Measurements from ENCODE around the gene GSTO2. TPM values are rescaled to one million over a fixed set of nuclear protein-coding genes. Genes with fewer than 3 reads are reported as not detected.
A peak's percentile ranks its signal among the peaks of the same experiment; 100 is the strongest.

GSTO2 gene
- total RNA-seq, 2 experiments from 2014 or later, result 1.6 TPM

DNA sequence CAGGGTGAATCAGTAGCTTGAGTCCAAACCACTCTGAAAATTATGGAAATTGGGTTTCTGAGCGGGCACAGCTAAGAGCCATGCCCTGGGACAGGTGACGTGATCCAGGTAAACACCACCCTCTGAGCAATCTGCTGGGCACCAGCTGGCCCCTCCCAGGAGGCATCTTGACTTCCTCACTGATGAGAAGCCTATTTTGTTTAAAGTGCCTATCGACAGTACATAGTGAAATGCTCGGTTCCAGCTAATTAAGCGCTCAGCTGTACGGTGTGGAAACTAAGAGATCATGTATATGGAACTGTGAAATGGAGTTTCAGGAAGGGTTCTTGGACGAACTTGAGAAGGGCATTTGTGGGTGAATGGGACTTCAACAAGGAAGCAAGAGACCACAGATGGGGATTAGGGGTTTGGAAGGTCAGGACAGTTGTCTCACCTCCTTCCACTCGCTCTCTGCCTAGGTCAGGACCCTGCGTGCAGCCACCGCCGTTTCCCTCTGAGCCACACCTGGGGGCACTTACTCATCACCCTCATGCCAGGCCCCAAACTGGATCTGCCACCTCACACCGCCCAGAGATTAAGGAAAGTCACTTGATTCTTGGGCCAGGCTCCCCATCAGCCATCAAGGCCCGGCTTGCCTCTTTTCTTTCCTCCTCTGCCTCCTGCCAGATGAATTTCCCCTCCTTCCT, 66.1 kb downstream of the GSTO2 start:
- TF ChIP-seq CTCF (conservative IDR thresholded peaks at IDR 0.05; ENCODE audit: low read length) (no peak), EZH2phosphoT487 (IDR thresholded peaks at IDR 0.05; ENCODE audit: borderline replicate concordance, low read depth, low read length) (no peak)
- intact Hi-C loops (cut with micrococcal nuclease; ENCODE audit: unreplicated experiment), result loop anchor here (5.0 kb wide), 2 partner anchors 213 to 368 kb away; partner anchors contain the start of genes SFR1 and SLK
- Histone ChIP-seq H3K79me2 (ENCODE audit: insufficient read depth, low read depth, low read length) (peaks cover 76% of the 10 kb centered on the region), H3K36me3 (ENCODE audit: insufficient read depth, low read length) (peaks cover 35% of the 10 kb centered on the region), H2AFZ (ENCODE audit: low read length) (no peak overlapping the region), H3K27ac (ENCODE audit: low read depth, low read length, poor library complexity, severe bottlenecking) (no peak overlapping the region), H3K4me1 (ENCODE audit: insufficient read depth, low read length, poor library complexity, severe bottlenecking) (peaks cover 55% of the 10 kb centered on the region), H3K9me3 (ENCODE audit: low read length) (no peaks in the 10 kb centered on the region), H3K9me2 (ENCODE audit: insufficient read depth, low read length) (no peaks in the 10 kb centered on the region), H3K4me2 (ENCODE audit: low read length) (peak overlapping the region; percentile 99), H4K20me1 (ENCODE audit: insufficient read depth, low read length) (peaks cover 43% of the 10 kb centered on the region), H3K4me3 (ENCODE audit: low read depth, low read length, poor library complexity, severe bottlenecking) (no peak overlapping the region)
- CTCF ChIA-PET (ENCODE audit: unreplicated experiment), result interaction anchor here (1.8 kb wide), 1 partner anchor 29 kb away, joined by 6 read pairs; no protein-coding TSS in a partner anchor
- DNase-seq (ENCODE audit: low spot score), result no peak
- BruUV-seq (replicated peaks), result no TSS peak
- POLR2A ChIA-PET, result interaction anchor here (0.8 to 2.9 kb wide), 4 partner anchors 12 to 42 kb away, joined by 3 to 22 read pairs (median 11); no protein-coding TSS in a partner anchor

DNA sequence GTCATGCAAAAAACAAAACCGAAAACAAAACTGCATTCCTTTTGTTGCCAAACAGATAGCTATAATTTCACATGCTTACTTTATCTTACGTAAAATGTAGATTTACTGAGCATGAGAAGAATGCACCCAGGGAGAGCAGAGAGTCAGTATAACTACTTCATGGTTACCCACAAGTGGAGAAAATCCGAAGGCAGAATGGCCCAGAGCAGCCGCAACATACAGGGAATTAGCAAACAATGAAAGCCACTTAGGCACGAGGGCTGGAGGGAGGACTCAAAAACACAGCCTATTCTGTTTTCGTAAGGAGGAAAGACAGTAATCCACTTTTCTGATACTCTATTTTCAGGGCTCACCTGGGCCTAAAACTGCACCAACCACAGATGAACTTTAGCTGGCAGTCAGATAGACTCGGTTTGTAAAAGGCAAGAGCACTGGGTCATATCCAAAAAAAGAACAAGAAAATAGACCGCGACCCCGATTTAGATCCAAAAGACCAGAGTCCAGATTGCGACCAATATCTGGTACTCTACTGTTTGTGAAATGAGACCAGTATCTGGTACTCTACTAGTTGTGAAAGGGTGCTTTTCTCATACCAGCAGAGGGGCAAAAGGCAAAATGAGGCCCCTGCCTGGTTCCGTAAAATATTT, 68.0 kb downstream of the GSTO2 start:
- TF ChIP-seq EZH2phosphoT487 (IDR thresholded peaks at IDR 0.05; ENCODE audit: borderline replicate concordance, low read depth, low read length), result no peak
- no peak for TF ChIP-seq CTCF (conservative IDR thresholded peaks at IDR 0.05; ENCODE audit: low read length)
- TSS peak; percentile 71 for BruUV-seq (replicated peaks)
- Histone ChIP-seq H3K9me2 (ENCODE audit: insufficient read depth, low read length) (no peaks in the 10 kb centered on the region), H3K9me3 (ENCODE audit: low read length) (no peaks in the 10 kb centered on the region), H3K4me3 (ENCODE audit: low read depth, low read length, poor library complexity, severe bottlenecking) (peak overlapping the region; percentile 79), H3K4me2 (ENCODE audit: low read length) (peak overlapping the region; percentile 99), H2AFZ (ENCODE audit: low read length) (peak overlapping the region; percentile 77; the same call in 1 of the 2 replicates), H3K4me1 (ENCODE audit: insufficient read depth, low read length, poor library complexity, severe bottlenecking) (peaks cover 64% of the 10 kb centered on the region), H3K79me2 (ENCODE audit: insufficient read depth, low read depth, low read length) (peaks cover 58% of the 10 kb centered on the region), H3K36me3 (ENCODE audit: insufficient read depth, low read length) (peaks cover 29% of the 10 kb centered on the region), H3K27ac (ENCODE audit: low read depth, low read length, poor library complexity, severe bottlenecking) (peak overlapping the region; percentile 84), H4K20me1 (ENCODE audit: insufficient read depth, low read length) (peaks cover 35% of the 10 kb centered on the region)
- ChIA-PET CTCF (ENCODE audit: unreplicated experiment) (interaction anchor here (0.6 kb wide), 1 partner anchor 31 kb away, joined by 4 read pairs; no protein-coding TSS in a partner anchor), POLR2A (interaction anchor here (0.6 to 3.7 kb wide), 6 partner anchors 9 to 30 kb away, joined by 4 to 22 read pairs (median 11); no protein-coding TSS in a partner anchor)
- intact Hi-C loops (cut with micrococcal nuclease; ENCODE audit: unreplicated experiment), result loop anchor here (1.0 to 5.0 kb wide), 4 partner anchors 15 to 370 kb away; partner anchors contain the start of genes SFR1 and SLK
- DNase-seq (ENCODE audit: low spot score), result no peak
